HEK293T (cell line): ENCODE measurements around the gene ZNF740.

ENCODE experiments used
- CTCF ChIA-PET: fragments of 350-600 bp; formaldehyde crosslinking; extraction: SDS; loops from one replicate; lab custom pipeline; 2021; ENCODE audit warnings: antibody characterized with exemption, inconsistent platforms; lab: Yijun Ruan, JAX
- POLR2A ChIA-PET: fragments of 350-600 bp; formaldehyde crosslinking; extraction: SDS; loops from one replicate; lab custom pipeline; 2020; ENCODE audit warnings: antibody characterized with exemption, inconsistent platforms; lab: Yijun Ruan, JAX
- DNase-seq: peaks from one replicate; pipeline ENCODE4 v3.0.0; 2012; ENCODE audit warnings: mixed read lengths; ENCODE audit errors: extremely low spot score
- ARNT ChIP-seq: fragments of 450-650 bp; IDR thresholded peaks from 2 replicates; pipeline ENCODE4 v1.6.1; 2017; ENCODE audit warnings: mild to moderate bottlenecking
- BHLHE40 ChIP-seq: fragments of 450-650 bp; IDR thresholded peaks from 2 replicates; pipeline ENCODE4 v1.6.1; 2016; ENCODE audit warnings: mild to moderate bottlenecking, moderate library complexity, borderline replicate concordance
- CTBP1 ChIP-seq: fragments of 450-650 bp; IDR thresholded peaks from 2 replicates; pipeline ENCODE4 v1.6.1; 2016; ENCODE audit warnings: borderline replicate concordance
- ELF4 ChIP-seq: fragments of 450-650 bp; IDR thresholded peaks from 2 replicates; pipeline ENCODE4 v1.6.1; 2017; ENCODE audit warnings: antibody characterized with exemption
- FOXA1 ChIP-seq: fragments of 450-650 bp; IDR thresholded peaks from 2 replicates; pipeline ENCODE4 v1.6.1; 2016; ENCODE audit warnings: mild to moderate bottlenecking
- FOXK2 ChIP-seq: fragments of 450-650 bp; IDR thresholded peaks from 2 replicates; pipeline ENCODE4 v1.6.1; 2016; ENCODE audit warnings: mild to moderate bottlenecking
- FOXM1 ChIP-seq: fragments of 450-650 bp; IDR thresholded peaks from 2 replicates; pipeline ENCODE4 v1.6.1; 2017; ENCODE audit warnings: mild to moderate bottlenecking, borderline replicate concordance
- HDGF ChIP-seq: fragments of 450-650 bp; IDR thresholded peaks from 2 replicates; pipeline ENCODE4 v1.6.1; 2017; ENCODE audit warnings: antibody characterized with exemption, borderline replicate concordance
- L3MBTL2 ChIP-seq: fragments of 450-650 bp; conservative IDR thresholded peaks from 2 replicates; pipeline ENCODE4 v1.6.1; 2016; ENCODE audit warnings: mild to moderate bottlenecking
- LEF1 ChIP-seq: fragments of 450-650 bp; IDR thresholded peaks from 2 replicates; pipeline ENCODE4 v1.6.1; 2017; ENCODE audit warnings: mild to moderate bottlenecking, borderline replicate concordance
- NFRKB ChIP-seq: fragments of 450-650 bp; IDR thresholded peaks from 2 replicates; pipeline ENCODE4 v1.6.1; 2016; ENCODE audit warnings: mild to moderate bottlenecking, moderate library complexity
- SP1 ChIP-seq: fragments of 450-650 bp; IDR thresholded peaks from 2 replicates; pipeline ENCODE4 v1.6.1; 2017
- SUZ12 ChIP-seq: fragments of 450-650 bp; IDR thresholded peaks from 2 replicates; pipeline ENCODE4 v1.6.1; 2016; ENCODE audit warnings: mild to moderate bottlenecking
- TARDBP ChIP-seq: fragments of 450-650 bp; IDR thresholded peaks from 2 replicates; pipeline ENCODE4 v1.6.1; 2016
- ZNF384 ChIP-seq: fragments of 450-650 bp; IDR thresholded peaks from 2 replicates; pipeline ENCODE4 v1.6.1; 2016
- TF ChIP-seq, protein P1 (sequence below): fragments of 450-650 bp; IDR thresholded peaks from 2 replicates; pipeline ENCODE4 v1.6.1; 2016

Gene ZNF740

GRCh38 chr12:53170876-53171724 is 9.4 kb upstream of the ZNF740 start:
- no peak for DNase-seq
- CTCF ChIA-PET, result interaction anchor here (1.1 to 1.5 kb wide), 3 partner anchors 12 to 40 kb away, joined by 5 to 6 read pairs (median 6); no protein-coding TSS in a partner anchor
- POLR2A ChIA-PET, result interaction anchor here (1.0 to 1.1 kb wide), 2 partner anchors 9 to 12 kb away, joined by 3 to 7 read pairs; partner anchors contain the start of genes CSAD and ZNF740
- TF ChIP-seq ELF4, result no peak
- TF ChIP-seq ZNF384, result no peak
- no peak for TF ChIP-seq ARNT
- TF ChIP-seq FOXA1, result no peak
- no peak for TF ChIP-seq NFRKB
- no peak for TF ChIP-seq FOXM1
- TF ChIP-seq SP1, result no peak
- TF ChIP-seq SUZ12, result no peak
- no peak for TF ChIP-seq L3MBTL2
- no peak for TF ChIP-seq BHLHE40
- no peak for TF ChIP-seq FOXK2

DNA sequence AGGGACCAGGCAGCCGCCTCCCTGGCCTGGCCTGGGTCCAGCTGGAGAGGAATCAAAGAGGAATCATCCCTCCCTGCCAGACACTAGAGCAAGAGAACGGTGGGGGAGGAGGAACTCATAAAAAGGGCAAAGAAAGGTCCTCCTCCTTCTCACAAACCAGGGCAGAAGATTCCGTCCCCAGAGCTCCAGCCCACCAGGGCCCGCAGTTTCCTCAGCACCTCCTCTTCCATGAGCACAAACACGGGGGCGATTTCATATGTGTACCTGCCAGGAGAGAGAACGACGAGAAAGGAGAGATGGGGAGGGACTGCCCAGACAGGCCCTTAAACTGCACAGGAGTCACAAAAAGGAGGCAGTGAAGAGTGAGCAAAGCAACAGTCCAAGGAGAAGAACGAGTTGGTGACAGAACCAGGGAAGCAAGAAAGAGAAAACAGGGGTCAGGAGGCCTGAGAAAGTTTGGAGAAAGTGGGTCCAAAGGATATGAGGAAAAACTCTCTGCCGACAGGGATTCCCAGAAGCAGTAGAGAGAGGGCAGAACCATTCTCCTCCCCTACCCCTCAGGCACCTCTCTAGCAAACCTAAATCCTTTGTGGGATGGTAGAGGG is 8.7 kb upstream of the ZNF740 start:
- ChIA-PET CTCF (interaction anchor here (0.6 to 1.2 kb wide), 3 partner anchors 12 to 40 kb away, joined by 4 to 6 read pairs (median 5); no protein-coding TSS in a partner anchor), POLR2A (interaction anchor here (1.4 kb wide), 1 partner anchor 9 kb away, joined by 5 read pairs; the partner anchor contains the start of genes CSAD and ZNF740)
- TF ChIP-seq LEF1 (no peak), ARNT (no peak), FOXM1 (no peak), BHLHE40 (no peak), L3MBTL2 (no peak), NFRKB (no peak), ELF4 (no peak), TARDBP (no peak)
- TF ChIP-seq, protein P1, sequence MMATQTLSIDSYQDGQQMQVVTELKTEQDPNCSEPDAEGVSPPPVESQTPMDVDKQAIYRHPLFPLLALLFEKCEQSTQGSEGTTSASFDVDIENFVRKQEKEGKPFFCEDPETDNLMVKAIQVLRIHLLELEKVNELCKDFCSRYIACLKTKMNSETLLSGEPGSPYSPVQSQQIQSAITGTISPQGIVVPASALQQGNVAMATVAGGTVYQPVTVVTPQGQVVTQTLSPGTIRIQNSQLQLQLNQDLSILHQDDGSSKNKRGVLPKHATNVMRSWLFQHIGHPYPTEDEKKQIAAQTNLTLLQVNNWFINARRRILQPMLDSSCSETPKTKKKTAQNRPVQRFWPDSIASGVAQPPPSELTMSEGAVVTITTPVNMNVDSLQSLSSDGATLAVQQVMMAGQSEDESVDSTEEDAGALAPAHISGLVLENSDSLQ, result no peak
- no peak for DNase-seq

GRCh38 chr12:53172352-53172751 is 8.2 kb upstream of the ZNF740 start:
- TF ChIP-seq HDGF (no peak), ARNT (no peak), SUZ12 (no peak), CTBP1 (no peak), FOXM1 (no peak), NFRKB (no peak), L3MBTL2 (no peak), ZNF384 (no peak), SP1 (no peak), ELF4 (no peak), FOXK2 (no peak), LEF1 (no peak), FOXA1 (no peak)
- TF ChIP-seq, protein P1, result no peak
- no peak for DNase-seq
- POLR2A ChIA-PET, result interaction anchor here (1.4 kb wide), 1 partner anchor 8 kb away, joined by 5 read pairs; the partner anchor contains the start of genes CSAD and ZNF740
- CTCF ChIA-PET, result interaction anchor here (0.6 to 1.2 kb wide), 2 partner anchors 13 to 15 kb away, joined by 4 to 5 read pairs; no protein-coding TSS in a partner anchor

DNA sequence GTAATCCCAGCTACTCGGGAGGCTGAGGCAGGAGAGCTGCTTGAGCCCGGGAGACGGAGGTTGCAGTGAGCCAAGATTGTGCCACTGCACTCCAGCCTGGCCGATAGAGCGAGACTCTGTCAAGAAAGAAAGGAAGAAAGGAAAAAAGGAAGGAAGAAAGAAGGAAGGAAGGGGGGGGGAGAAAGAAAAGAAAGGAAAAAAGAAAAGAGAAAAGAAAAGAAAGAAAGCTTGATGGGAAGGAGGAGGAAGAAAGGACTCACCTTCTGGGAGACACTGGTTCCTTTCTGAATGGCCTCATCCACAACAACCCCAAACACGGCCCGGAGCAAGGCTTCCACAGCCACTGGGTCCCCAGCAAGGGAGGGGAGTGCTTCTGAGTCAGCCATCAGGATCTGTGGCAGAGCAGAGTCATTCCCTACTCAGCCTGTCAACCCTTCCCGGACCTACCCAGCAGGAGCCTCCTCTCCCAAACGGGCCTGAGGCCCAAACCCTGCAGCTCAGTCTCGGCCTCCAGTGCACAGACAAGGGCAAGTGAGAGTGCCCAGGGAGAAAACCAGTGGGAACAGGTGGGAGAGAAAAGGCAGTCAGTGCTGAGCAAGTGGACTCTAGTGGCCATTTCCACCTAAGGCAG is 7.3 kb upstream of the ZNF740 start:
- DNase-seq, result no peak

DNA sequence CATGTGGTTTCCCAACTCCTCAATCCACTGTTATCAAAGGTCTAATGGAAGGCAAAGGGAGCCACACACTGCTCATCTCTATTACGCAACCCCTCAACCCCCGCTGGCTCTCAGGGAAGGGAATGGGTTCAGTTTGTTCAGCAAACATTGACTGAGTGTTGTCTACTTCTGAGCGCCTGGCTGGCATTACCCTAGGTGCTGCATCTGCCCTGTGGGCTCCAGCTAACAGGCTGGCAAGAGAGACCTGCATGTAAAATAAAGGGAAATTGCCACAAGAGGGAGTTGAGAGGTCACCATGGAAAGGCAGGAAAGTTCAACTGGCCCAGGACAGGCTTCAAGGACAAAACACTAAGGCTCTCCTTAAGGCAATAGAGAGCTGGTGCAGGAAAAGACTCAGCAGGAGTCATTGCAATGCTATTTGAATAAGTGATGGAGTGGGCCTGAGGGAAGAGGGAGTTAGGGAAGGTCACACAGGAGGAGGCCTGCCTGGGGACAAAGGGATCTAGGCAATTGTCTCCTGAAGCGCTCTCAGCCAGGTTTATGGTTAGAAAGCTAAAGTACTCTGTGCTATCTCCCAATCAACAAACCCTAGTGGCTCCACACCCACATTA is 5.5 kb upstream of the ZNF740 start:
- POLR2A ChIA-PET, result interaction anchor here (0.8 kb wide), 1 partner anchor 52 kb away, joined by 3 read pairs; no protein-coding TSS in a partner anchor
- CTCF ChIA-PET, result interaction anchor here (3.2 kb wide), 1 partner anchor 15 kb away, joined by 15 read pairs; no protein-coding TSS in a partner anchor
- DNase-seq, result no peak
- TF ChIP-seq ZNF384 (no peak), L3MBTL2 (no peak), HDGF (no peak), TARDBP (no peak), ARNT (no peak), FOXK2 (no peak), LEF1 (no peak), FOXM1 (no peak), SUZ12 (no peak), ELF4 (no peak), NFRKB (no peak), BHLHE40 (no peak)
- TF ChIP-seq, protein P1, result no peak

More for the DNA sequence above, 7.3 kb upstream of the ZNF740 start:
- ChIA-PET POLR2A (interaction anchor here (1.4 kb wide), 1 partner anchor 8 kb away, joined by 5 read pairs; the partner anchor contains the start of genes CSAD and ZNF740), CTCF (interaction anchor here (0.6 to 3.2 kb wide), 4 partner anchors 13 to 148 kb away, joined by 3 to 15 read pairs (median 4); no protein-coding TSS in a partner anchor)
- no peak for TF ChIP-seq L3MBTL2
